HG03135 (cell line): ENCODE results near the gene OBSL1.

Experiments
- ATAC-seq: cut with Tn5 transposase; IDR thresholded peaks from one replicate; pipeline ENCODE4 v1.9.1; 2021; ENCODE audit warnings: mild to moderate bottlenecking, moderate library complexity; ENCODE audit not compliant: unreplicated experiment

The OBSL1 gene

DNA sequence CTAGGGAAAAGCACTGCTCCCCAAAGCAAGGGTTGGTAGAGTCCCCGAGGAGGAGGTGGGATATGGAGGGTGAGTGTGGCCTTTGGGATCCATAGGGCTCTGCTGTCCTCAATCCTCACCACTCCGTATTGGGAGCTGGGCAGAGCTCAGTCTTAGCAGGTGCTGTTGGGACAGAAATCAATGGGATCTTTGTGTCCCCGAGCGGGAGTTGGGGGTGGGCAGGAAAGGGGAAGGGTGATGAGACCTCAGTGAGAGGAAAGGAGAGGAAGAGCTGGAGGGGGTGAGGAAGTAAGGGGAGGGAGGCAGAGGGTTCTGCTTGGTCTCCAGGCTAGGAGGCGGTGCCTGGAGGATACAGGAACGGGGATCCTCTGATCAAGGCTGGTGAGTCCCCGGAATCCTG, 54.5 kb downstream of the OBSL1 start:
- ATAC-seq = no peak

DNA sequence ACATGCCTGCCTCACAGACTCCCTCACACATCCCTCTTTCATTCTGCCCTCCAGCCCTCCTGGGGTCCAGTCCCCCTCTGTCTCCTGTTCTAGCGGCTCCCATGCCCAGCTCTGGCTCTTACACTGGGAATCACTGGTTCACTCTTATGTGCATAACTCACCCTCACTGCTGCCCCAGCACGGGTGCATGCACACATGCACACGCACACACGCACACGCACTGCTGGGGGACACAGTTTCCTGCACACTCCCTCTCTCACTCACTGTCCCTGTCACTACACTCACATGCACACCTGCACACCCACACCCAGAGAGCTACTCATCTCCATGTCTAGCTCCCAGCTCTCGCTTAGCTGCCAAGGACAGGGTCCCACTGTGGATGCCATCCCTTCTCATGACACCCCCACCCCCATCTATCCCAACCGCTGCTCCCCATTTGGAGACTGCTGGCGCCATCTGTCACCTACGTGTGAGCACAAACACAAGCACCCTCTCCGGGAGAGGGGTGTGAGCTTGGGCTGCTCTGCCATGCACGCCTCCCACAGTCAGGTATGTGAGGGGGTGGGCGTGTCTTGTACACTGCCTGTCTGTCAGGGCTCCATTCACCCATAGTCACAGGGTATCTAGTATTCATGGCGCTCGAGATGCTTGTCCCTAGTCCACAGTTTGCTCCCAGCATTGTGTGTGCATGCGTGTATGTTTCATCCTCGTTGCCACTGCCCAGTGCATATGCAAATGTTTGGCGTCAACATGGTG, 55.3 kb downstream of the OBSL1 start:
- ATAC-seq = no peak

- ATAC-seq = no peak
These were observed 56.5 kb downstream of the OBSL1 start for GRCh38 chr2:219514836-219515235.

- ATAC-seq = no peak
These were observed 57.1 kb downstream of the OBSL1 start, which contains the start of gene ASIC4 for GRCh38 chr2:219514196-219514761. Gene ASIC4 (plus strand): TSS chr2:219514482. CDS start chr2:219514725, 243 bp downstream.

GRCh38 chr2:219513787-219514186, 57.6 kb downstream of the OBSL1 start:
- no peak for ATAC-seq

DNA sequence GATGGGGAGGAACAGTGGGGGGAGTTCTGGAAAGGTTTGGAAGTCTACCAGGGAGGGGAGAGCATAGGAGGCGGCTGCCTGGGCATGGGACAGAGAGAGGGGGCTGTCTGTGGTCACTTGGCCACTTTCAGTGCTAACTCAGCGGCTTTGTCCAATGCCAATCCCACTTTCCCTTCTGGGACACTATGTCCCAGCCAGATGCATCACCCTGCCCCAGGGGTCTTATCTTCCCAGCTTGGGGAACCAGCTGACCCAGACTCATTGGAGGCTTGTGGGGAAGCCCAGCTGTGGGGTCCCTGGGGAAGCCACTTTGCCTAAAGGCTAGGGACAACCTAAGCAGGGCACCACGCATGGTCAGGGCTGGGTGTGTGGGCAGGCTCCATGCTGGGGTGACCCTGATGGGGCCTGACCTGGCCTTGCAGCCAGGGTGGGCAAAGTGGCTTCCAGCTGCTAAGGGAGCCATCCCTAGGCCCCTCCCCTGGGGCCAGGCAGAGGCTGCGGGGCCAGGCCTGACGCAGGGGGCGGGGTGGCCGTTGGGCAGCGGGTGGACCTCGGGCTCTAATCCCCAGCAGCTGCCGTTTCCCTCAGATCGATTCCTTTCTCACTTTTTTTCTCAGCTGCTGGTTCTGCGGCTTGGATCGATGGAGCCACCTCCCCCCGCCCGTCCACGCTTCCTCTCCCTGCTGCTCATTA, 58.7 kb downstream of the OBSL1 start:
- ATAC-seq = no peak

GRCh38 chr2:219511547-219512325, 59.6 kb downstream of the OBSL1 start:
- no peak for ATAC-seq

GRCh38 chr2:219510512-219511135, 60.7 kb downstream of the OBSL1 start:
- no peak for ATAC-seq

GRCh38 chr2:219509780-219510511, 61.4 kb downstream of the OBSL1 start:
- ATAC-seq = no peak

- ATAC-seq = no peak
These were observed 62.2 kb downstream of the OBSL1 start for GRCh38 chr2:219508971-219509779.

- no peak for ATAC-seq
These were observed 63.0 kb downstream of the OBSL1 start for GRCh38 chr2:219508444-219508734.

DNA sequence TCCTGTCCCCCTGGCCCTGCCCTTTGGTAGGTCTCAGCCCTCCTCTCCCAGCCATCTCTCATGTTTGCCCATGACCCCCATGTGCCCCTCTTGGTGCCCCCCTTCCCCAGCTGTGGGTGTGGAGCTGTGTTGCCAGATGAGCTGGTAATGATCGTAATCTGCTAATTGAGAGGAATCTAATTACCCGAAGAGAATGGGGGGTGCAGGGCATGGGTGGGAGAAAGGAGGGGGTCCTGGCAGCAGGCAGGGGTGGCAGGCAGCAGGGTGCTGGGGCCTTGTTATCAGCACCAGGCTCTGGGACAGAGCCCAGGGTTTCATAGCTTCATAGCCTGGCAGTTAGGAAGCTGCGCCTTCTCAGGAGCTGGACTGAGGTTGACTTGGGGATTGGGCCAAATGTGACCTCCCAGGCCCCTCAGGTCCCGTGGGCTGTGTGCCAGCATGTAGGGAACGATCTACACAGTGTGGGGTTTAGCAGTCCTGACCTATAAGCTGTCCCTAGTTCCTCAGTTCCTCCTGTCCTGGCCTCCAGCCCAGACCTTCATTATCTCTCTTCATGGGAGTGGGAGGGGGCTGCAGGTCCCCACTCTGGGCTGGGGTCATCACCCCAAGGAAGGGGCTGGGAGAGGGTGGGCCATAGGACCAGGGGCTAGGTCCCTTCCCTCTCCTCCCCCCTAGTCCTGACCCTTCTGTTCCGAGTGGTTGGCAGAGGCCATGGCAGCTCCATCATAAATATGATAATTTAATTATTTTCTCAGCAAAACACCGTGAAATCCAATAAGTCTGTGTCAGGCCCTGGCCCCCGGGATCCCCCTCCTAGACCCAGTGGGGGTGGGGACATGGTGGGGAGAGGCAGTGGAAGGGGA, 63.5 kb downstream of the OBSL1 start:
- ATAC-seq = no peak

DNA sequence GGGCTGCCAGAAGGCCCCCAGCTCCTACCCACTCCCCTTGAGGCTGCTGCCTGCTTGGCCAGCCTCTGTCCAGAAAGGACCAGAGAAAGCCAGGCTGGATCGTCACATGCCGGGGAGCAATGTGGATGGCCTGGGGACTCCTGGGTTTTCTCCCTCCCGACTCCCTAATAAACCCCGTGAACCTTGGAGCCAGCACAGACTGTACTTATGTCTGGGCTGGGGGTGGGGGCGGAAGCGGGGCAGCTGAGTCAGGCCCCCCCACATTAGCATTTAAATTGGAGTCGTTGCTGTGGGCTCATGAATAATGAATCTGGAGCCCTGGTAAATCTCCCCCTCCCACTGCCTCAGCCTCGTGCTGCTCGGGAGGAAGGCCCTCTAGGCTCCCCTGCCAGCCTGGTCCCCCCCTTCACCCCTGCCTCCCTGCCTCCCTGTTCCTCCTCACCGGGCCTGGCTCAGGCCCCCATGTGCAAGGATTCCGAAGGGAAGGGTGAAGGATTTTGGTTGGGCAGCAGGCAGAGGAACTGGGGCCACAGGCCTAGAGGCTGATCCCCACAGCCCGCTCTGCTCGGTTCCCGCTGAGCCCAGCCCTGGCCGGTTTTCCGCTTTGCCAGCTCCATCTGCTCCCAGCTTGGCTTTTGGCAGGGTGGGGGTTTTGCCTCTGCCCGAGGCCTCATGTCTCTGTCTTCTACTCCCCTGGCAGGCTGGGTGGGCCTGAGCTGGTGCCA, 64.4 kb downstream of the OBSL1 start:
- ATAC-seq = no peak

DNA sequence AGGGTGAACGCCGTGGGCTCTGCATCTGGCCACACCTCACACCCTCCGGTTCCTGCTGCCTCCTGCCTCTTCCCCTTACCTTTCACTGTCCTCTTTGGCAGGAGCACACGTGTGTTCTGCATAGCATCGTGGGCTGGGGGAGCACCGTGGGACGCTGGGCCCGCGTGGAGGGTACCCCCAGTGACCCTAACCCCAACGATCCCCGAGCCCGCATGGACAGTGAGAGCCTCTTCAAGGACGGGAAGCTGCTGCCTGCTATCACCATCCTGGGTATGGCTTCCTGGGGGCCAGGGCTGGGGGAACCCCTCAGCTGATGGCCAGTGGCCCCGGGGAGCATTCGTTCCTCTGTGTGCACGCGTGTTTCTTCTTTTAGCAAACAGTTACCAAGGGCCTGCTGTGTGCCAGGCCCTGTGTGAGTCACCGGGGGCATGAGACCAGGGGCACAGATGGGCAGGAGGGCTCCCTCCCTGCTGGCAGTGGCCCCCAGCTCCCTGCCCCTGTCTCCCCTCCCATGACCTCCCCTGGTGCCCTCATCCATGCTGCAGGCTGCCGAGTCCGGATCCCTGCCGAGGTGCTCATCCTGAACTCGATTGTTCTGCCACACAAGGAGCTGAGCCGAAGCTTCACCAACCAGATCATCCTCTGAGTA, 65.1 kb downstream of the OBSL1 start:
- no peak for ATAC-seq

- no peak for ATAC-seq
These were observed 65.8 kb downstream of the OBSL1 start for GRCh38 chr2:219505585-219505984.

DNA sequence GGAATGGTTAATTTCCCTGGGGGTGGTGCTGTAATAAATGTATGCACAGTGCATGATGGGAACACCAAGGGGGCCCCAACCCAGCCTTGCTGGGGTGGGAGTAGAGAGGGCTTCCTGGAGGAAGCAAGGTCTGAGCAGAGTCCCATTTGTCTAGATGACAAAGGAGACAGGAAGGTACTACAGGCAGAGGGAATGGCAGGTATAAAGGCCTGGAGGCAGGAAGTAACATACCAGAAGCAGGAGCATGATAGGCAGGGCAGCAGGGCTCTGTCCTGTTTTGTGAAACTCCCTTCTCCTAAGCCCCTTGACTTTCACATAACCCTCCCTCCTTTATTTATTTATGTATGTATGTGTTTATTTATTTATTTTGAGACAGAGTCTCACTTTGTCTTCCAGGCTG, 68.7 kb downstream of the OBSL1 start:
- no peak for ATAC-seq

DNA sequence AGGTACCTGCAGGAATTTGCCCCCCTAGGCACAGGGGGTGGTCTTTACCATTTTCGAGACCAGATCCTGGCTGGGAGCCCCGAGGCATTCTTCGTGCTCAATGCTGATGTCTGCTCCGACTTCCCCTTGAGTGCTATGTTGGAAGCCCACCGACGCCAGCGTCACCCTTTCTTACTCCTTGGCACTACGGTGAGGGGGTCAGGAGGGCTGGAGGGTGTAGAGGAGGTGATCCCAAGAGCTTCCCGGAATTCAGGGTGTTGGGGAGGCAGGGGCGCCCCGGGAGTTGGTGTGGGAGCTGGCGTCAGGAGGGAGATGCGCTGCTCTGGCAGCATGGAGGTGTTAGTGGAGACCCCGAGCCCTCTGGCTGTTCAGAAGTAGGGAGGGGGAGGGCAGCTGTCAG, 69.5 kb downstream of the OBSL1 start:
- no peak for ATAC-seq
